WI38 (cell line): ENCODE measurements around the gene RASD1.

Experiments used
- H3K4me3 ChIP-seq: 2 replicates; pipeline ENCODE4 v1.5.1; 2011; ENCODE audit warnings: low read depth, mild to moderate bottlenecking, control low read depth, low read length
- TF ChIP-seq, protein P1 (sequence below): IDR thresholded peaks from 2 replicates; pipeline ENCODE4 v1.5.1; 2012; ENCODE audit warnings: low read depth, mild to moderate bottlenecking, control low read depth, low read length

The RASD1 gene

GRCh38 chr17:17448723-17449122, 47.5 kb downstream of the RASD1 start:
- no peak overlapping the region for H3K4me3 ChIP-seq
- TF ChIP-seq, protein P1, sequence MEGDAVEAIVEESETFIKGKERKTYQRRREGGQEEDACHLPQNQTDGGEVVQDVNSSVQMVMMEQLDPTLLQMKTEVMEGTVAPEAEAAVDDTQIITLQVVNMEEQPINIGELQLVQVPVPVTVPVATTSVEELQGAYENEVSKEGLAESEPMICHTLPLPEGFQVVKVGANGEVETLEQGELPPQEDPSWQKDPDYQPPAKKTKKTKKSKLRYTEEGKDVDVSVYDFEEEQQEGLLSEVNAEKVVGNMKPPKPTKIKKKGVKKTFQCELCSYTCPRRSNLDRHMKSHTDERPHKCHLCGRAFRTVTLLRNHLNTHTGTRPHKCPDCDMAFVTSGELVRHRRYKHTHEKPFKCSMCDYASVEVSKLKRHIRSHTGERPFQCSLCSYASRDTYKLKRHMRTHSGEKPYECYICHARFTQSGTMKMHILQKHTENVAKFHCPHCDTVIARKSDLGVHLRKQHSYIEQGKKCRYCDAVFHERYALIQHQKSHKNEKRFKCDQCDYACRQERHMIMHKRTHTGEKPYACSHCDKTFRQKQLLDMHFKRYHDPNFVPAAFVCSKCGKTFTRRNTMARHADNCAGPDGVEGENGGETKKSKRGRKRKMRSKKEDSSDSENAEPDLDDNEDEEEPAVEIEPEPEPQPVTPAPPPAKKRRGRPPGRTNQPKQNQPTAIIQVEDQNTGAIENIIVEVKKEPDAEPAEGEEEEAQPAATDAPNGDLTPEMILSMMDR = no peak

DNA sequence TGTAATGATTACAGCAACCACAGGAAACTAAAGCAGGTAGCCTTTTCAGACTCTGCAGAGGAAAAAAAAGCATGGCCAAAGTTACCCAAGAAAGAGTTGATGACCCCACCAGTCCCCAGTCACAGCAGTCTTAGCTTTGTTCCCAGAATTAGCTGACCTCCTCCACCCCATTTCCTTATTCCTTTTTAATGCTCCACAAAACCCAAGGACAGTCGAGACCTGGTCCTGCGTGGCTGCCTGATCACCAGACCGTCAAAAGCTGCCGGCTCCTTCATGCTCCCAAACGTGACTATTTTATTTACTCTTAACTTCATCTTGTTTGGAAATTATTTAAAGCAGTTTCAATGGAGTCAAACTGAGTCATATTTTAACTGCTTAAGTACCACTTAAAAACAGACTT, 48.1 kb downstream of the RASD1 start:
- no peak overlapping the region for H3K4me3 ChIP-seq
- TF ChIP-seq, protein P1 = no peak

DNA sequence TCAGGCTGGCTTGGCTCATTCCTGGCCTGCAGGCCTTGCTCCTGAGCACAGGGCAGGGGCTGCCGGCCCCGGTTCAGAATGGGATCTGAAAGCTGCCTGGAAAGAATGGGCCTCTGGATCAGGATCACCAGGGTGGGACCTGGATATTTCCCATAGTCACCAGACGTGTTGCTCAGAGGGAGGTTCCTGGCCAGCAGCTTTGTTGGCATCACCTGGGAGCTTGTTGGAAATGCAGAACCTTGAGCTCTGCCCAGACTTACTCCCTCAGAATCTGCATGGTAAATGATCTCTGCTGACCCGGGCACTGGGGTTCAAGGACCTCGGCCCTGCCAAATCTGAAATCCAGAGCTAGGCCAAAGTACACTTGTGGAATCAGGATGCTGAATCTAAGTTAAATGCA, 48.9 kb downstream of the RASD1 start:
- H3K4me3 ChIP-seq = no peak overlapping the region
- TF ChIP-seq, protein P1 = no peak

- no peak overlapping the region for H3K4me3 ChIP-seq
Observed at GRCh38 chr17:17446666-17447155, 49.5 kb downstream of the RASD1 start.

DNA sequence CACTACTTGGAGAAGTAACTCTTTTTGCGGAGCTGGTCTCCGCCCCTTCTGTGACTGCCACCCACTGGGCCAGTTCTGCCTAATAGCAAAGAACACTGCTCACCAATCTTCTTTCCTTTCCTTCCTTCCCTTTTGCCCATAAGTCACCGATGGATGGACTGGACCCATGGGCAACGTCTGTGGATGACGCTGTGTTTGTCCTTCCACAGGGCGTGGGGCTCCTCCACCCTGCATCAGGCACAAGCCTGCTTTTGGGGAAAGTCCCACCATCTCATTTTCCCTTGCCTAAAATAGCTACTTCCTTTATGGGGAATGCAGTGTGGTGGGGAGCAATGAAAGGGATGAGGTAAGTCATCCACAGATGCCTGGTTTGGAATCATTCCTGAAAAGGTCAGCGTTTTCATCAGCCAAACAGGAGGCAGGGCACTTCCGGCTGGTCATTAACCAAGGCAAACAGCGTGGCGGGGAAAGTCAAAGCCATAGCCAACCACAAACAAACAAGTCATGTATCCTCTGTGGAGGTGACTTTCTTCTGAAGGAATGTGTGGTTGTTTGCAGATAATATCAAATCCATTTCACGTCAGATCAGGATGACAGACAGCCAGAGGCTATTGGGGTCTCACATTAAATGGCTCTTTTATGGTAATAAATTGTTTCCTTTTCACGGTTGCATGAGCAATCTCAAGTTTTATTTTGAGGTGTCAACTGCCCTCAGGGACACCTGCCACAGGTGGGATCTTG, 50.1 kb downstream of the RASD1 start:
- no peak overlapping the region for H3K4me3 ChIP-seq
- TF ChIP-seq, protein P1 = no peak

More at GRCh38 chr17:17446666-17447155, 49.5 kb downstream of the RASD1 start:
- TF ChIP-seq, protein P1 = no peak

- TF ChIP-seq, protein P1 = no peak
- H3K4me3 ChIP-seq = no peak overlapping the region
Observed at GRCh38 chr17:17445296-17445924, 50.8 kb downstream of the RASD1 start.
